GM13977 (cell line): ENCODE results near the gene COLQ.

Source experiments
- DNase-seq: peaks from one replicate; pipeline ENCODE4 v3.0.0; 2012; ENCODE audit warnings: low spot score
- in situ Hi-C: fragments of 300-500 bp; cut with MboI; formaldehyde crosslinking; loops from one replicate; pipeline ENCODE4 v1.12.0; 2022; ENCODE audit warnings: low sequenced_read_pairs, low pct_unique_long_range_greater_than_20kb, mixed read lengths, inconsistent platforms; ENCODE audit not compliant: unreplicated experiment
- TF ChIP-seq, protein P1 (sequence below): IDR thresholded peaks from 2 replicates; pipeline ENCODE4 v1.5.1; 2012; ENCODE audit warnings: mild to moderate bottlenecking, control low read depth; ENCODE audit not compliant: insufficient read depth; ENCODE audit errors: extremely low read depth, missing control alignments

COLQ gene

DNA sequence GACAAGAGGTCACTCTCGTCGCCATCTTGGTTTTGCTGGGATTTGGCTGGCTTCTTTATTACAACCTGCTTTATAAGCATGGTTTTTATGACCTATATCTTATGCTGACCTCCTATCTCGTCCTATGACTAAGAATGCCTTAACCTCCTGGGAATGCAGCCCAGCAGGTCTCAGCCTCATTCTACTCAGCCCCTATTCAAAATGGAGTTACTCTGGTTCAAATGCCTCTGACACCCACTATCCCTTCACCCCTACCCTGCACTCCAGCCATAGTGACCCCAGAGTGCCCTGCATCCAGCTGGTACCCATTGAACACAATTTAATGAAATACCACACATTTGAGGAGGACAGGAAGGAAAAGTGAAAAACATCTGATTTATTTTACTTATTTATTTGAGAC, 117.5 kb downstream of the COLQ start:
- TF ChIP-seq, protein P1, sequence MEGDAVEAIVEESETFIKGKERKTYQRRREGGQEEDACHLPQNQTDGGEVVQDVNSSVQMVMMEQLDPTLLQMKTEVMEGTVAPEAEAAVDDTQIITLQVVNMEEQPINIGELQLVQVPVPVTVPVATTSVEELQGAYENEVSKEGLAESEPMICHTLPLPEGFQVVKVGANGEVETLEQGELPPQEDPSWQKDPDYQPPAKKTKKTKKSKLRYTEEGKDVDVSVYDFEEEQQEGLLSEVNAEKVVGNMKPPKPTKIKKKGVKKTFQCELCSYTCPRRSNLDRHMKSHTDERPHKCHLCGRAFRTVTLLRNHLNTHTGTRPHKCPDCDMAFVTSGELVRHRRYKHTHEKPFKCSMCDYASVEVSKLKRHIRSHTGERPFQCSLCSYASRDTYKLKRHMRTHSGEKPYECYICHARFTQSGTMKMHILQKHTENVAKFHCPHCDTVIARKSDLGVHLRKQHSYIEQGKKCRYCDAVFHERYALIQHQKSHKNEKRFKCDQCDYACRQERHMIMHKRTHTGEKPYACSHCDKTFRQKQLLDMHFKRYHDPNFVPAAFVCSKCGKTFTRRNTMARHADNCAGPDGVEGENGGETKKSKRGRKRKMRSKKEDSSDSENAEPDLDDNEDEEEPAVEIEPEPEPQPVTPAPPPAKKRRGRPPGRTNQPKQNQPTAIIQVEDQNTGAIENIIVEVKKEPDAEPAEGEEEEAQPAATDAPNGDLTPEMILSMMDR = no peak
- in situ Hi-C loops = loop anchor here (25.0 kb wide), 1 partner anchor 292 kb away; no protein-coding TSS in a partner anchor
- DNase-seq = no peak

DNA sequence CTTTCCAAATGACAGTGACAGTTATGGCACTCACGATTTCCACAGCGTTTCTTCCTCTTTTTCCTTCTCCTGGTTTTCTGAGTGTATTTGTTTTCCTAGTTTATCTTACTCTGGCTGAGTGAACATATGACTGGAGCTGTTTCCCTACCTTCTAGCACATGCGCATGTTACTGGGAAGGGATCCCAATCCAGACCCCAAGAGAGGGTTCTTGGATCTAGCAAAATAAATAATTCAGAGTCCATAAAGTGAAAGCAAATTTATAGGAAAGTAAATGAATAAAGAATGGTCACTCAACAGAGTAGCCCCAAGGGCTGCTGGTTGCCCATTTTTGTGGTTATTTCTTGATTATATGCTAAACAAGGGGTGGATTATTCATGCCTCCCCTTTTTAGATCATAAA, 118.0 kb downstream of the COLQ start:
- in situ Hi-C loops = loop anchor here (25.0 kb wide), 1 partner anchor 291 kb away; no protein-coding TSS in a partner anchor
- no peak for DNase-seq
- TF ChIP-seq, protein P1 = no peak

DNA sequence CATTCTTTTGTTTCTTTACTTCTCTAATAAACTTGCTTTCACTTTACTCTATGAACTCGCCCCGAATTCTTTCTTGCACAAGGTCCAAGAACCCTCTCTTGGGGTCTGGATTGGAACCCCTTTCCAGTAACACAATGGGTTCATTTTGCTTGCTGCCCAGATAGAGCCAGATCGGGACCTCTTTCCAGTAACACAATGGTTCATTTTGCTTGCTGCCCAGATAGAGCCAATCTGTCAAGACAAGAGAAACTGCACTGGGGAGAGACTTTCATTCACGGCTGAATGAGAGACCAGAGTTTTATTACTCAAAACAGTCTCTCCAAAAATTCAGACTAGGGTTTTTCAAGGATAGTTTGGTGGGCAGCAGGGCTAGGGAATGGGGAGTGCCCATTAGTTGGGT, 119.6 kb downstream of the COLQ start:
- in situ Hi-C loops = loop anchor here (25.0 kb wide), 1 partner anchor 290 kb away; no protein-coding TSS in a partner anchor
- DNase-seq = no peak
- TF ChIP-seq, protein P1 = no peak
